ENCODE data around the gene ITGA1.

ITGA1 gene

DNA sequence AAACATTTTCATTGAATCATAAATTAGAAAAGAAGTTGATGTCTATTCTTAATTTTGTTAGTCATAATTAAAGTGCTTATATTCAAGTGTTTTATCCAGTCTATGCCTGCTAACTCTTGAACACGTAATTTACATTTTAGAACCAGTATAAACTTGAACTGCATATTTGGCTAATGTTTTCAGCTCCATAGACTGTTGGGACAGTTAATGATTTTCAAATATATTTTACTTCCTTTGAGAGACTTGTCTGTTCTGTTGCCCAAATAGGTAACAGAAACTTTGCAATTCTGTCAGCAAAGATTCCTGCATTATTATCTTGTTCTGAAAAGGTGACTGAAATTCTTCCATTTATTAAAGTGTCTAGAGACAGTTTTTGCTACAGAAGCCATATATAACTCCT, 209.3 kb downstream of the ITGA1 start:
- TF ChIP-seq, protein P1, sequence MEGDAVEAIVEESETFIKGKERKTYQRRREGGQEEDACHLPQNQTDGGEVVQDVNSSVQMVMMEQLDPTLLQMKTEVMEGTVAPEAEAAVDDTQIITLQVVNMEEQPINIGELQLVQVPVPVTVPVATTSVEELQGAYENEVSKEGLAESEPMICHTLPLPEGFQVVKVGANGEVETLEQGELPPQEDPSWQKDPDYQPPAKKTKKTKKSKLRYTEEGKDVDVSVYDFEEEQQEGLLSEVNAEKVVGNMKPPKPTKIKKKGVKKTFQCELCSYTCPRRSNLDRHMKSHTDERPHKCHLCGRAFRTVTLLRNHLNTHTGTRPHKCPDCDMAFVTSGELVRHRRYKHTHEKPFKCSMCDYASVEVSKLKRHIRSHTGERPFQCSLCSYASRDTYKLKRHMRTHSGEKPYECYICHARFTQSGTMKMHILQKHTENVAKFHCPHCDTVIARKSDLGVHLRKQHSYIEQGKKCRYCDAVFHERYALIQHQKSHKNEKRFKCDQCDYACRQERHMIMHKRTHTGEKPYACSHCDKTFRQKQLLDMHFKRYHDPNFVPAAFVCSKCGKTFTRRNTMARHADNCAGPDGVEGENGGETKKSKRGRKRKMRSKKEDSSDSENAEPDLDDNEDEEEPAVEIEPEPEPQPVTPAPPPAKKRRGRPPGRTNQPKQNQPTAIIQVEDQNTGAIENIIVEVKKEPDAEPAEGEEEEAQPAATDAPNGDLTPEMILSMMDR (IDR thresholded peaks at IDR 0.05), result no peak
- no peak overlapping the region for H3K4me3 ChIP-seq (ENCODE audit: low read depth, low read length)
- no peaks in the 10 kb centered on the region for H3K9me3 ChIP-seq (ENCODE audit: control insufficient read depth, low read length)
- peaks cover 7% of the 10 kb centered on the region for H3K4me1 ChIP-seq
- H3K27me3 ChIP-seq (ENCODE audit: control insufficient read depth, insufficient read depth, low read length), result no peaks in the 10 kb centered on the region
- peaks cover 10% of the 10 kb centered on the region for H3K79me2 ChIP-seq
- no peak overlapping the region for H3K9ac ChIP-seq
- H3K27ac ChIP-seq, result peak overlapping the region; percentile 71
- H2AFZ ChIP-seq, result peak overlapping the region; percentile 69
- H3K4me2 ChIP-seq (ENCODE audit: low read length), result peak overlapping the region; percentile 42
- peaks cover 2% of the 10 kb centered on the region for H3K36me3 ChIP-seq (ENCODE audit: control insufficient read depth, insufficient read depth, low read length)

DNA sequence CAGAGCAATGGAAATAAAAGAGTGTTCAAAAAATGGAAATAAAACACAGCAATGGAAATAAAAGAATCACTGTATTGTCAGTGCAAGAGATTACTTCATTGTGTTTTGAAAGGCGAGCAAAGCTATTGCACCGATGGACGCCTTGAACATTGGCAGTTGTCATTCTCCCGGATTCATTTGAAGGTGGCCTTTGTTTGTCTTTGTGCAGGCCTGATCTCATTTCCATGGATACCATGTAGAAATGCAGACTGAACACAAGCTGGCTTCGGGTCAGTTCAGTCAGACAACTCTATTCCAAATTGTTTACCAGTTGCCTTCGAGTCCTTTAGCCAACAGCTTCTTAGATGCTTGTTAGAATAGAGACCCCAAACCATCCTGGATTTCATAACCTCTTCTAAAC, 209.7 kb downstream of the ITGA1 start:
- peak overlapping the region; percentile 42 for H3K4me2 ChIP-seq (ENCODE audit: low read length)
- peaks cover 7% of the 10 kb centered on the region for H3K4me1 ChIP-seq
- H3K27ac ChIP-seq, result peak overlapping the region; percentile 71
- TF ChIP-seq, protein P1 (IDR thresholded peaks at IDR 0.05), result no peak
- H3K4me3 ChIP-seq (ENCODE audit: low read depth, low read length), result no peak overlapping the region
- peaks cover 8% of the 10 kb centered on the region for H3K79me2 ChIP-seq
- no peaks in the 10 kb centered on the region for H3K27me3 ChIP-seq (ENCODE audit: control insufficient read depth, insufficient read depth, low read length)
- H3K9ac ChIP-seq, result no peak overlapping the region
- H2AFZ ChIP-seq, result peak overlapping the region; percentile 69
- H3K9me3 ChIP-seq (ENCODE audit: control insufficient read depth, low read length), result no peaks in the 10 kb centered on the region
- peaks cover 2% of the 10 kb centered on the region for H3K36me3 ChIP-seq (ENCODE audit: control insufficient read depth, insufficient read depth, low read length)

DNA sequence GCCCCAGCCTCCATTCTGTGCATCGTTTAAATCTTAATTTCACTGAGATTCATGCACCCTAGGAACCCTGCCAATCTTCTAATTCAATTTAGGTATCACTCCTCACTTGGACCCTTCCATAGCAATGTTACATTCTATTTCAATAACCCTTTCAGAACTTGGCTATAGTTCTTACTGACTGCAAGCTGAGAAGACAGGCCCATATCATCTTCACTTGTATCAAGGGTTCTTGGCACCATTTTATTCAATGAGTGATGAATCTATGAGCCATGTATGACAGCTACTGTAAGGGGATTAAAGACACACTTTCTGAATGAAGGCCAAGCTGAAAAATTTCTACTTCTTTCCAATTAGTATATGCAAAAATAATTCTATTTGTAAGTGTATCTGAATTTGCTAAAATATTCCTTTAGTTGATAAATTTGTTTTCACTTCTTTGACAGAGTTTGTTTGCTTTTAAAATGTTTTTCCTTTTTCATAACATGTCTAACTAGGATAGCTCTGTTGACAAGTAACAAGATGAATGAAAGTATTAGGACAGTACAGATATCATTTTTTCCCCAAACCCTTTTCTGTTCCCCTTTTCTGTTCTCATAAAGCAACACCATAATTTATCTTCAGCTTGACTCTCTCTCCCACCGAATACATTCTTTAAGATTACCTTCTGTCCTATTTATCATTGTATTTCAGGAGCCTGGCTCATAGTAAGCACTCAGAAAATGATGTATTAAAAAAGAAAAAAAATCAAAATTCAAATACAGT, 211.0 kb downstream of the ITGA1 start:
- peaks cover 2% of the 10 kb centered on the region for H3K36me3 ChIP-seq (ENCODE audit: control insufficient read depth, insufficient read depth, low read length)
- no peak overlapping the region for H3K4me2 ChIP-seq (ENCODE audit: low read length)
- H3K27me3 ChIP-seq (ENCODE audit: control insufficient read depth, insufficient read depth, low read length), result no peaks in the 10 kb centered on the region
- no peak overlapping the region for H3K9ac ChIP-seq
- no peak overlapping the region for H3K27ac ChIP-seq
- H3K4me3 ChIP-seq (ENCODE audit: low read depth, low read length), result no peak overlapping the region
- TF ChIP-seq, protein P1 (IDR thresholded peaks at IDR 0.05), result no peak
- H3K4me1 ChIP-seq, result peaks cover 7% of the 10 kb centered on the region
- no peak overlapping the region for H2AFZ ChIP-seq
- H3K79me2 ChIP-seq, result peaks cover 8% of the 10 kb centered on the region
- H3K9me3 ChIP-seq (ENCODE audit: control insufficient read depth, low read length), result no peaks in the 10 kb centered on the region

DNA sequence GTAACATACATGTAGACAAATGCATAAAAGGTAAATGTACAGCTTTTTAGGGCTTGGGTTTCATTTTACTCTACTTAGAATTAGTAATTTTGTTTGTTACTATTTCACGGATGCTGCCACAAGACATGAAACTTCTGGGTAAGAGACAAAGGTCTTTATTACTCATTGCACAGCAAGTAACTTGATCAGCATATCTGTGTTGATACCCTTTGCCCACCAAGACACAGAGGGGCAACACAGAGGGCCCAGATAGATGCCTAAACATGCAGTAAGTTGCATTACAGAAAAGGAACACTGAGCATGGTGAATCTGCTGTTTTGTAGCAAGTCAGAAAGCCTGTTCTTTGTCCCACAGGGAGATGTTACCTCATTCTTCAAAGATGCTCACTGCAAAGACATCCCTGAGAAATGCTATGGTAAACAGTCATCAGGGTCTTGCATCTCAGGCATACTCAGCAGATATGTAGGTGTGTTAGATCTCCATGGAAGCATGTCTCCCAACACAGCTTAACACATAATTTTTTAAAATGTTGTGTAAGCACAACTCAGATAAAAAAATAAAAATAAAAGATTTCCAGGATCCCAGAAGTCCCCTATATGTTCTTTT, 211.7 kb downstream of the ITGA1 start:
- Histone ChIP-seq H2AFZ (no peak overlapping the region), H3K4me1 (peaks cover 7% of the 10 kb centered on the region), H3K36me3 (ENCODE audit: control insufficient read depth, insufficient read depth, low read length) (peaks cover 2% of the 10 kb centered on the region), H3K4me3 (ENCODE audit: low read depth, low read length) (no peak overlapping the region), H3K27ac (no peak overlapping the region), H3K27me3 (ENCODE audit: control insufficient read depth, insufficient read depth, low read length) (no peaks in the 10 kb centered on the region), H3K9me3 (ENCODE audit: control insufficient read depth, low read length) (no peaks in the 10 kb centered on the region), H3K4me2 (ENCODE audit: low read length) (no peak overlapping the region), H3K79me2 (peaks cover 5% of the 10 kb centered on the region), H3K9ac (no peak overlapping the region)
- TF ChIP-seq, protein P1 (IDR thresholded peaks at IDR 0.05), result no peak
